Right lobe of liver (tissue), 6 donors: ENCODE measurements around the gene GSDME. TPM values are rescaled to one million over a fixed set of nuclear protein-coding genes. Genes with fewer than 3 reads are reported as not detected.

Experiments
- ATAC-seq, 4 donors: fragments of 200-7000 bp; cut with Tn5 transposase; one replicate each; pipeline ENCODE4 v1.9.1; 2020; ENCODE audit warnings: mild to moderate bottlenecking in 4 of 4, moderate library complexity in 4 of 4
- DNase-seq, 3 donors: peaks; one replicate each; pipeline ENCODE4 v3.0.0-alpha.2; 2020
- H3K27ac ChIP-seq, 3 donors: fragments of 200-600 bp; one replicate each; pipeline ENCODE4 v1.8.0; 2022
- H3K27me3 ChIP-seq, 2 donors: fragments of 200-600 bp; one replicate each; pipeline ENCODE4 v1.8.0; 2022
- H3K36me3 ChIP-seq, 4 donors: fragments of 200-600 bp; sonication (generic) in 1 of 4; one replicate each; pipeline versions ENCODE4 v1.5.1 to v1.8.0; 2017 to 2022; ENCODE audit warnings: control low read depth in 1 of 4
- H3K4me1 ChIP-seq, 4 donors: fragments of 200-600 bp; sonication (generic) in 1 of 4; one replicate each; pipeline versions ENCODE4 v1.5.1 to v1.8.0; 2017 to 2022; ENCODE audit warnings: control low read depth in 1 of 4
- H3K4me3 ChIP-seq, 3 donors: fragments of 200-600 bp; one replicate each; pipeline ENCODE4 v1.8.0; 2022
- H3K9me3 ChIP-seq, 4 donors: fragments of 200-600 bp; sonication (generic) in 1 of 4; one replicate each; pipeline versions ENCODE4 v1.5.1 to v1.8.0; 2017 to 2022; ENCODE audit warnings: control low read depth in 1 of 4
- CTCF ChIP-seq, 4 donors: fragments of 200-600 bp in 3 of 4; fragments of 450-650 bp in 1 of 4; IDR thresholded peaks; one replicate each; pipeline versions ENCODE4 v1.5.1 to v1.8.0; 2016 to 2022; ENCODE audit warnings: antibody characterized with exemption in 4 of 4, mild to moderate bottlenecking in 2 of 4
- POLR2A ChIP-seq: fragments of 450-650 bp; IDR thresholded peaks from one replicate; pipeline ENCODE4 v1.6.1; 2017; ENCODE audit warnings: antibody characterized with exemption, mild to moderate bottlenecking
- WGBS: methylation state at CpG from one replicate; pipeline ENCODE4 v1.1.6; 2018; ENCODE audit warnings: low coverage, low lambda C conversion rate; ENCODE audit not compliant: insufficient coverage; ENCODE audit errors: missing lambda C conversion rate; 5-methylcytosine and 5-hydroxymethylcytosine counted together
- intact Hi-C, 2 donors: fragments of 100-400 bp; cut with DNase I; formaldehyde crosslinking; loops; one replicate each; pipeline versions ENCODE4 v1.11.2 to v1.14.1; 2022
- total RNA-seq, 6 experiments: library from RNA; depleted of rRNA in 2 of 6; stranded (reverse); fragments of >200 nt in 2 of 6; fragmentation: NEBNext Ultra II Directional in 3 of 6; extraction: Animal tissue kit (Norgen Biotek cat#: 25700) in 3 of 6; gene quantifications; one replicate each; pipeline versions ENCODE4 v1.1.0 to v1.2.4, GENCODE V29; 2016 to 2023
- donor health status: DM: no; HTN: yes; CAD: no.
- donor health status: DM: no; HTN: no; CAD: no.
- donor health status: DM: no; HTN: no; CAD: no.
- donor health status: DM: no; HTN: yes; CAD: no.
- donor health status: DM: no; HTN: yes; CAD: no.

GSDME gene
- total RNA-seq, 6 experiments from 2014 or later: 3.1 to 10.2 (median 5.8) TPM

DNA sequence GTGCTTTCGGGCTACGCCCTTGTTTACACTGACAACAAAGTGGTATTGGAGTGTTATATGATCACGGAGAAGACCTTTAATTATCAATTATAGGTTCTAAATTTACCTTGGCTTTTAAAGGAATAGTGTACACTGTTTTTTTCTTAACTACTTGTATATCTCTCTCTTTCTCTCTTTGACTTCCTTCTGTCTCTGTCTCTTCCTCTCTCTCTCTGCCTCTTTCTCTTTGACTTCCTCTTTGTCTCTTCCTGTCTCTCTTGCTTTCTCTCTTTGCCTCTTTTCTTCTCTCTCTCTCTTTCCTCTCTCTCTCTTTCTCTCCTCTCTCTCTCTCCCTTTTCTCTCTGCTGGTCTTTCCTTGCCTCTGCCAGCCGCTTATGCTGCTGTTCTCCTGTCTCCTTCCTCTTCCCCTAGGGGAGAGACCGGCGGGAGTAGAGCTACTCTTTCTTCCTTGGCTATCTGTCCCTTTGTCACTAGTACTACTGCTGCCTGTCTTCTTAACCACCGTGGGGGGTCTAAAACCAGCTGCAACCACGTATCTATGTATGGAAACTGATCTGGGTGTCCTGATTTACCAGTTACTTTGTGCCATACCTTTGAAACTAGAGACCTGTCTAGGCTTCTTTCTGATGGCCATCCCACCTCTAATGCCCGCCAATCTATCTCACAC, 36.9 kb upstream of the GSDME start:
- ATAC-seq (no peak), DNase-seq (no peak)
- H3K27me3 ChIP-seq: no peaks in the 10 kb centered on the region
- H3K4me1 ChIP-seq: no peaks in the 10 kb centered on the region
- H3K27ac ChIP-seq: no peak overlapping the region
- H3K36me3 ChIP-seq: no peaks in the 10 kb centered on the region
- H3K4me3 ChIP-seq: no peak overlapping the region
- intact Hi-C loops: no loop called here
- TF ChIP-seq POLR2A: no peak
- no peaks in the 10 kb centered on the region for H3K9me3 ChIP-seq
- 64% methylated on average over 7 of the region's 9 CpGs for WGBS

GRCh38 chr7:24788961-24789576, 31.8 kb upstream of the GSDME start:
- no peaks in the 10 kb centered on the region for H3K36me3 ChIP-seq
- no peak for TF ChIP-seq POLR2A
- no peak for TF ChIP-seq CTCF (IDR thresholded peaks at IDR 0.05)
- 81% methylated on average over 9 of the region's 10 CpGs for WGBS
- no peaks in the 10 kb centered on the region for H3K27me3 ChIP-seq
- H3K4me3 ChIP-seq: no peak overlapping the region
- H3K27ac ChIP-seq: no peak overlapping the region
- DNase-seq: no peak
- H3K4me1 ChIP-seq: no peaks in the 10 kb centered on the region
- H3K9me3 ChIP-seq: no peaks in the 10 kb centered on the region
- ATAC-seq: peak in 1 of 4 donors; percentile 71
- intact Hi-C loops: no loop called here

GRCh38 chr7:24788075-24788474, 30.8 kb upstream of the GSDME start:
- Histone ChIP-seq H3K4me3 (no peak overlapping the region), H3K4me1 (no peaks in the 10 kb centered on the region), H3K27ac (no peak overlapping the region), H3K36me3 (no peaks in the 10 kb centered on the region), H3K27me3 (no peaks in the 10 kb centered on the region), H3K9me3 (no peaks in the 10 kb centered on the region)
- peak in 3 of 4 donors; percentile 16 to 35 (median 17) for TF ChIP-seq CTCF (IDR thresholded peaks at IDR 0.05)
- no peak for TF ChIP-seq POLR2A
- DNase-seq (no peak), ATAC-seq (no peak)
- 81% methylated on average over 4 of the region's 9 CpGs for WGBS
- intact Hi-C loops: no loop called here

GRCh38 chr7:24786941-24787340, 29.7 kb upstream of the GSDME start:
- WGBS: 51% methylated on average over 5 of the region's 5 CpGs
- Histone ChIP-seq H3K27ac (no peak overlapping the region), H3K36me3 (no peaks in the 10 kb centered on the region), H3K4me1 (no peaks in the 10 kb centered on the region), H3K9me3 (no peaks in the 10 kb centered on the region), H3K27me3 (no peaks in the 10 kb centered on the region), H3K4me3 (no peak overlapping the region)
- DNase-seq (peak in 1 of 3 donors; percentile 38), ATAC-seq (peak in 1 of 4 donors; percentile 74)
- intact Hi-C loops: no loop called here
- TF ChIP-seq CTCF (IDR thresholded peaks at IDR 0.05) (no peak), POLR2A (no peak)

DNA sequence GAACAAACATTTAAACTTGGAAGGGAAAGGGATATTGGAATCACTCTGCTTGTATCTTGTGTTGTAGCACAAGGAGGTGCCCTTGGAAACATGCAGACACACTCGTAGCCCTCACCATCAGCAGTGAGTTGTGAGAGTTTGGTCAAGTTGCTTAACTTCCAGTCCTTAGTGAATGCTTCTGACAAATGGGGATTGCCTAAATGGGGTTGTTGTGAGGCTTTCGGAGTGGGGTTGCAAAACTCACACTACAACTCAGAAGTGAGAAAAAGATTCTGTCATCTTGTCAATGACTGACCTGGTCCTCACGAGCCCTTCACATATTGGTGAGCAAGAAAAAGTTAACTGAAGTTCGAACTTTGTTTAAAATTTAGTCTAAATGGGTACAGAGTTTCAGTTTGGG, 29.0 kb upstream of the GSDME start:
- WGBS: 65% methylated on average over 4 of the region's 4 CpGs
- TF ChIP-seq POLR2A: no peak
- TF ChIP-seq CTCF (IDR thresholded peaks at IDR 0.05): no peak
- no peak for DNase-seq
- ATAC-seq: no peak
- Histone ChIP-seq H3K9me3 (no peaks in the 10 kb centered on the region), H3K4me1 (no peaks in the 10 kb centered on the region), H3K4me3 (no peak overlapping the region), H3K36me3 (no peaks in the 10 kb centered on the region), H3K27me3 (no peaks in the 10 kb centered on the region), H3K27ac (no peak overlapping the region)
- intact Hi-C loops: no loop called here
